Stimulated activated CD8-positive, alpha-beta memory T cell treated with anti-CD3 and anti-CD28 coated beads, Interleukin-2, amount 100 ng/mL, for 48 hours (primary cell): ENCODE measurements around the gene KLHL2.
"Not testable (repeated sequence)": the region's sequence is repeated elsewhere in the genome, so short reads cannot be mapped to it uniquely, and the experiment has no call there.

Experiments
- DNase-seq, 2 donors: peaks; one replicate each; pipeline ENCODE4 v3.0.0-alpha.2; 2020; ENCODE audit warnings: low read depth in 2 of 2

KLHL2 gene

DNA sequence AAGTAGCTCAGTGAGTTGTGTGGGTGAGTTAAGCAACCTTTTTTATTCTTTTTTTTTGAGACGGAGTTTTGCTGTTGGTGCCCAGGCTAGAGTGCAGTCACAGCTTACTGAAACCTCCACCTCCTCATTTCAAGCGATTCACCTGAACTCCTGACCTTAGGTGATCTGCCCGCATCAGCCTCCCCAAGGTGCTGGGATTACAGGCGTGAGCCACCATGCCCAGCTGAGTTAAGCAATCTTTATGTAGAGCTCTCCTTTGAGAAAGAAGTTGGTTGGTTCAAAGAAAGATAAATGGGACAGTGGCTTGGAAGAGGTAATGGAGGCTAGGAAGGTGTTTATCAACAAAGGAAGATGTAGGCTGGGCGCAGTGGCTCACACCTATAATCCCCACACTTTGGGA lies 123.3 kb downstream of the KLHL2 start:
- DNase-seq: no peak

- DNase-seq: no peak
These were observed 124.0 kb downstream of the KLHL2 start for GRCh38 chr4:165331359-165331758.

DNA sequence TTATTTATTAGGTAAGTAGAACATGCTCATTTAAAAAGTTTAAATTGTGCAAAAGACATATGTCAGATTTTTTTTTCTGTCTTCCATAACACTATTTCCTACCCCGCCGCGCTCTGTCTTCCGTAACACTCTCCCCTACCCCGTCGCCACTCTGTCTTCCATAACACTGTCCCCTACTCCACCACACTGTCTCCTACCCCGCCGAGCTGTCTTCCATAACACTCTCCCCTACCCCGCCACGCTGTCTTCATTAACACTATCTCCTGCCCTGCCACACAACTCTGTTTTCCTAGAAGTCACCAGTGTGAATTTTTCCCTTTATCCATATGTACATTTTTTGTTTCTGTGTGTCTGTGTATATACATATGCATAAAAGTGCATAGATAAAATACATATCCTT lies 124.5 kb downstream of the KLHL2 start:
- no peak for DNase-seq

DNA sequence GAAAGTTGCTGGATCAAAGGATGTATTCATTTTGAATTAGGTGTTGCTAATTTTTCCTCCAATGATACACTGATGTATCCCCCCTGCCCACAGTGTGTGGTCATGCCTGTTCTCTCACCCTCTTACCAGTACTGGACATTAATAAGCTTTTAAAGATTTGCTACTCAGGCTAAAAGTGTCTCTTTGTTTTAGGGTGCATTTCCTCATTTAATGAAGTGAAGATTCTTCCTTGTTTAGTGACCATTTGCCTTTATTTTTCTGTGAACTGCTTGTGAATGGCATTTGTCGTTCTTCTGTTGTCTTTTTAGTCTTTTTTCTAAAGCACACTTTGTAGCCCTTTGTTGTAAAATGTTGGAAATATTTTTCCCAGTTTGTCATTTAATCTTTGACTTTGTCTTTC lies 125.1 kb downstream of the KLHL2 start:
- no peak for DNase-seq

- no peak for DNase-seq
These were observed 127.9 kb downstream of the KLHL2 start for GRCh38 chr4:165335163-165335703.

DNA sequence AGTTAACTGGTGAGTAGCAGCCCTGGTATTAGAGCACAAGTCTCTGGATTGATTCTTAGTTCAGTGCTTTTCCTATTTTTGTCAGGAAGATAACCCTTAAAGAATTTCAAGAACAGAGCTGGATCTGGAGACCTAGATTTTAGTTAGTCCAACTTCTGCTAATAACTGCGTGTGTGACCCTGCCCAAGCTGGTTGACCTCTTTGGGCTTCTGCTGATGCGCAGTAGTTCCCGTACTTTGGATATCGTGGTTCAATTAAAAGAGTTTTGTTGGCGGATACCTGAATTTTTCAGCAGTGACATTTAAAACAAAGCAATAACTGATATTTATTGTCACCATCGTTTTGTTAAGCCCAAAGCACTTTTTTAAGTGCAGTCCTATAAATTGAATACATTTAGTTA lies 129.4 kb downstream of the KLHL2 start:
- no peak for DNase-seq

DNA sequence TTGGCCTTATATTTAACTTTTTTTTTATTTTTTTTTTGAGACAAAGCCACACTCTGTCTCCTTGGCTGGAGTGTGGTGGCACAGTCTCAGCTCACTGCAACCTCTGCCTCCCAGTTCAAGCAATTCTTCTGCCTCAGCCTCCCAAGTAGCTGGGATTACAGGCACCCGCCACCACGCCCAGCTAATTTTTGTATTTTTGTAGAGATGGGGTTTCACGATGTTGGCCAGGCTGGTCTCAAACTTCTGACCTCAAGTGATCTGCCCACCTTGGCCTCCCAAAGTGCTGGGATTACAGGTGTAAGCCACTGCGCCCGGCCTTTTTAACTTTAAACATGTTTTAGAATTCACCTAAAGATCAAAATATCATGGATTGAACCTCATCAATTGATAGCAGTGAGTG lies 135.0 kb downstream of the KLHL2 start:
- not testable (repeated sequence) for DNase-seq

GRCh38 chr4:165343353-165344191 lies 136.2 kb downstream of the KLHL2 start:
- DNase-seq: no peak

- DNase-seq: no peak
These were observed 138.5 kb downstream of the KLHL2 start for GRCh38 chr4:165345666-165346417.

- no peak for DNase-seq
These were observed 140.5 kb downstream of the KLHL2 start for GRCh38 chr4:165347647-165348569.

DNA sequence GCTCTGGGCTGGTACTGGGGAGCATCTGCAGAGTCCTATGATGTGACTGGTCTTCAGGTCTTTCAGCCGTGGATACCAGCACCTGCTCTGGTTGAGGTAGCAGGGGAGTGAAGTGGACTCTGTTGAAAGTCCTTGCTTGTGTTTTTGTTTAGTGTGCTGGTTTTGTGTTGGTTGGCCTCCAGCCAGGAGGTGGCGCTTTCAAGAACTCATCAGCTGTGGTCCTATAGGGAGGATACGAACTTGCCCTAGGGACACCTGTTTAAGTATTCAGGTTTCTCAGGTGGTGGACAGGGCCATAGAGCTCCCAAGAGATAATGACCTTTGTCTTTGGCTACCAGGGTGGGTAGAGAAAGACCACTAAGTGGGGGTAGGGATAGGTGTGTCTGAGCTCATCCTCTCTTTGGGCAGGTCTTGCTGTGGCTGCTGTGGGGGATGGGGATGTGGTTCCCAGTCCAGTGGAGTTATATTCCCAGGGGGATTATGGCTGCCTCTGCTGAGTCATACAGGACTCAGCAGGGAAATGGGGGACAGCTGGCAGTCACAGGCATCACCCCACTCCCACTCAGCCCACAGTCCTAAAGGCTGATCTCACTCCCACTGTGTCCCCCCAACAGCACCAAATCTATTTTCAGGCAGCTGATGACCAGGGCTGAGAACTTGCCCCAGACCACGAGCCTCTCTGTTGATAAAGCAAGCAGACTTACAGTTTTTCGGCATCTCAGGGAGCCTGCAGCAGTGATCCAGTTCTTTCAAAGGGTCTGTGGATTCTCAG lies 144.2 kb downstream of the KLHL2 start:
- DNase-seq: no peak

DNA sequence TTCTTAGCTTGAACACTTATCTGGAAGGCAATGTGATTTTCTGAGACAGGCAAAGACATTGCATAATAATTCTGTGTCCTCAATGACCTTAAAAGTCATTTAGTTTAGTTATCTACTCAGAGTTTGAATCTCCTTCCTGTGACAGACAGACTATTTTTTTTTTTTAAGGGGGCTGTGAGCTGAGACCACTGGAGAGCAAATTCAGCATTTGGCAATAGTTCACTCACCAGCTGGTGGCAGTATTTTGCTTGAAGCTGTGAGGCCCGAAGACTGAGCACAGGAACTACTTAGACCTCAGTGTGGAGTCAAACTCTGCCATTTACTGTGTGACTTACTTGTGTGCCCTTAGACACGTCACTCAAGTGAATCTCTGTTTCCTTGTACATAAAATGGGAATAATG lies 148.5 kb downstream of the KLHL2 start:
- DNase-seq: no peak

GRCh38 chr4:165359506-165359905 lies 152.1 kb downstream of the KLHL2 start:
- DNase-seq: no peak

DNA sequence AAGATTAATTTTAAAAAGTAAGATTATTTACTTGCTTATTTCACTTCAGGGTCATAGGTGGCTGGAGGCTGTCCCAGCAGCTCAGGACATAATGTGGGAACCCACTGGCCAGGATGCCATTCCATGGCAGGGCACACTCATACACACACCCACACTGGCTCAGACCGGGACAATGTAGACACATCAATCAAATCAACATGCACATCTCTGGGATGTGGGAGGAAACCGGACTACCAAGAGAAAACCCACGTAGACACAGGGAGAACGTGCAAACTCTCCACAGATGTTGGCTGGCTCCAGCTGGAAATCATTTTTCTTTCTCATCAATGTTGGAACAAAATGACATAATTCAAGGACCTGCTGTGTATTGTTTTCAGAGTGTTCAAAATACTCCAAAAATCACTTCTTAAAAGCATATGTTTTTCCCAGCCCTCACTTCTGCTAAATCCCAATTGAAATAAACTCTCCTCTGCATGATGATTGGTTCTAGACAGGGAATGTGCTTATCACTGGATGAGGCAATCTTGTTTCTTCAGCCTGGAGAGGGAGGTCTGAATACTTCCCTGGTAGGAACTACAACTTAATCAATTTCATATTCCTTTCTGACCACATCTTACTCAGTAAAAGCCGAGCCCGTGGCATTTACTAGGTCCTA lies 152.8 kb downstream of the KLHL2 start:
- DNase-seq: no peak

GRCh38 chr4:165360985-165361670 lies 153.8 kb downstream of the KLHL2 start:
- DNase-seq: no peak

DNA sequence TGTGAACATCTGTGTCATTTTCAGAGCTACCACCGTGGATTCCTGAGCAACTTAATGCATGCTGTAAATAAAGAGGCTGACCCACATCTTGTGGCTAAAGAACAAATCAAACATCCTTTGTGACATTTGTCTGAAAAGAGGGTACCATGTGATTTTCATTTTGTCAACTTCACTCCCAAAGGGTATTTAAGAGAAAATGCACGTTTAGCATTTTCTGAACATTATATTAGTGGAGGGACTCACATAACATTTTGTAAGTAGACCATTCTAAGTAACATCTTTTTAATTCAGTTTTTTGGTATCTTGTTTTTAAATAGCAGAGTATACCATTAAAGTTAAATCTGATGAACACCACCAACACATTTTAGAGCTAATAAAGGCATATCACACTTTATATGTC lies 154.4 kb downstream of the KLHL2 start:
- DNase-seq: no peak

- DNase-seq: no peak
These were observed 157.2 kb downstream of the KLHL2 start for GRCh38 chr4:165364452-165365080.

- DNase-seq: no peak
These were observed 159.7 kb downstream of the KLHL2 start for GRCh38 chr4:165367040-165367439.

DNA sequence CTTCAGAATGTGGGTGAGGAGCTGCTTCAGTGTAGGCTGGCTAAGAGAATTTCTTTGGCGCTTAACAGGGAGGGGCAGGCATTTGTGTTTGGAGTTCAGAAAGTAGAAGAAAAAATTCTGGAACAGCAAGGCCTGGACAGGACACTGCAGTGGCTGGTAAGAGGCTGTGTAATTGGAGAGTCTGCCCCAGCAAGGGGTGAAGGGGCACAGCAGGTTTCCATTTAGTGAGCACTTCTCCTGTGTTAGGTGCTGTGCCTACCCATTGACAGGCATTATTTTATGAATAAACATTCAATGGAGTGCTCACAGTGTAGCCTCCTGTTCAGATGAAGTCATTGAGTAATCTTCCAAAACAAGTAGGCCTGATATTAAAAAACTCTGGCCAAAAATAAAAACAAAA lies 160.8 kb downstream of the KLHL2 start:
- no peak for DNase-seq
